A549 (cell line): ENCODE data around the gene NME7. TPM values are rescaled to one million over a fixed set of nuclear protein-coding genes. Genes with fewer than 3 reads are reported as not detected.
A peak's percentile ranks its signal among the peaks of the same experiment; 100 is the strongest.
"Not testable (repeated sequence)": the region's sequence is repeated elsewhere in the genome, so short reads cannot be mapped to it uniquely, and the experiment has no call there.

ENCODE experiments used
- ATAC-seq, 2 experiments: fragments of 200-7000 bp in 1 of 2; fragments of >200 bp in 1 of 2; cut with Nextera tagmentation in 1 of 2; cut with Tn5 transposase in 1 of 2; 3 replicates each; pipeline versions ENCODE4 v1.8.0 to v1.9.1; 2018 to 2020; ENCODE audit warnings: mild to moderate bottlenecking in 1 of 2, moderate library complexity in 1 of 2
- CTCF ChIA-PET: fragments of 300-600 bp; sonication (Branson Sonifier 250); formaldehyde crosslinking; extraction: SDS; loops from one replicate; lab custom pipeline; 2021; ENCODE audit warnings: antibody characterized with exemption, inconsistent platforms; lab: Yijun Ruan, JAX
- POLR2A ChIA-PET: fragments of 350-600 bp; formaldehyde crosslinking; extraction: SDS; loops from one replicate; lab custom pipeline; 2021; ENCODE audit warnings: antibody characterized with exemption, inconsistent platforms; lab: Yijun Ruan, JAX
- DNase-seq, 2 experiments: peaks; one replicate each; pipeline versions ENCODE4 v3.0.0 to v3.0.0-alpha.2; 2011 to 2016; ENCODE audit warnings: low read depth in 1 of 2, low spot score in 1 of 2
- FAIRE-seq: peaks from 2 replicates; lab custom pipeline; 2011; peaks lifted over from hg19 to GRCh38; lab: Jason Lieb, UNC
- H3K27ac ChIP-seq, 2 experiments: fragments of >200 bp; sonication (Bioruptor Twin); formaldehyde crosslinking; 3 replicates each; pipeline ENCODE4 v1.5.1; 2016 to 2017
- H3K4me1 ChIP-seq: fragments of >200 bp; sonication (Bioruptor Twin); formaldehyde crosslinking; 3 replicates; pipeline ENCODE4 v1.6.1; 2016
- H3K4me2 ChIP-seq: fragments of >200 bp; sonication (Bioruptor Twin); formaldehyde crosslinking; 3 replicates; pipeline ENCODE4 v1.6.1; 2016
- H3K4me3 ChIP-seq: fragments of >200 bp; sonication (Bioruptor Twin); formaldehyde crosslinking; 3 replicates; pipeline ENCODE4 v1.5.1; 2016
- H3K9me3 ChIP-seq: fragments of >200 bp; sonication (Bioruptor Twin); formaldehyde crosslinking; 3 replicates; pipeline ENCODE4 v1.6.1; 2016
- EHMT2 ChIP-seq: fragments of 200-600 bp; sonication (generic); IDR thresholded peaks from 2 replicates; pipeline ENCODE4 v1.6.1; 2016; ENCODE audit warnings: antibody characterized with exemption, low read depth, mild to moderate bottlenecking, moderate library complexity
- EP300 ChIP-seq, 2 experiments: fragments of >200 bp; sonication (Bioruptor Twin); formaldehyde crosslinking; IDR thresholded peaks; 2 replicates in 1 of 2; 3 replicates in 1 of 2; pipeline ENCODE4 v1.6.1; 2016 to 2017
- FOSB ChIP-seq: fragments of 250-450 bp; sonication (Bioruptor Pico); IDR thresholded peaks from 2 replicates; pipeline ENCODE4 v1.5.0; 2020; ENCODE audit warnings: mild to moderate bottlenecking, moderate library complexity
- FOXS1 ChIP-seq: fragments of 250-450 bp; sonication (Bioruptor Pico); IDR thresholded peaks from 2 replicates; pipeline ENCODE4 v1.5.0; 2020; ENCODE audit warnings: mild to moderate bottlenecking, moderate library complexity
- HEYL ChIP-seq: fragments of 250-450 bp; sonication (Bioruptor Pico); IDR thresholded peaks from 2 replicates; pipeline ENCODE4 v1.8.0; 2021; ENCODE audit warnings: mild to moderate bottlenecking, moderate library complexity
- HOXB13 ChIP-seq: fragments of 250-450 bp; sonication (Bioruptor Pico); IDR thresholded peaks from 2 replicates; pipeline ENCODE4 v1.5.0; 2020; ENCODE audit warnings: low read depth, mild to moderate bottlenecking, moderate library complexity
- JUN ChIP-seq, 2 experiments: fragments of >200 bp; sonication (Bioruptor Twin); formaldehyde crosslinking; IDR thresholded peaks; 2 replicates in 1 of 2; 3 replicates in 1 of 2; pipeline ENCODE4 v1.6.1; 2016 to 2017
- MAZ ChIP-seq: fragments of 150-350 bp; IDR thresholded peaks from 2 replicates; pipeline ENCODE4 v1.6.1; 2014; ENCODE audit warnings: antibody characterized with exemption, low read depth, low read length, borderline replicate concordance
- PHF8 ChIP-seq: fragments of 200-600 bp; sonication (generic); IDR thresholded peaks from 2 replicates; pipeline ENCODE4 v1.6.1; 2016; ENCODE audit warnings: low read depth, mild to moderate bottlenecking, antibody characterized with exemption, moderate library complexity, borderline replicate concordance
- POLR2A ChIP-seq: IDR thresholded peaks from 2 replicates; pipeline ENCODE4 v1.6.1; 2012; ENCODE audit warnings: mild to moderate bottlenecking, low read length
- RAD21 ChIP-seq, 2 experiments: fragments of >200 bp in 1 of 2; sonication (Bioruptor Twin) in 1 of 2; formaldehyde crosslinking in 1 of 2; IDR thresholded peaks in 1 of 2; conservative IDR thresholded peaks in 1 of 2; 2 replicates in 1 of 2; 3 replicates in 1 of 2; pipeline ENCODE4 v1.6.1; 2012 to 2018; ENCODE audit warnings: inconsistent platforms in 1 of 2
- RARB ChIP-seq: fragments of 250-450 bp; sonication (Bioruptor Pico); IDR thresholded peaks from 2 replicates; pipeline ENCODE4 v1.8.0; 2021; ENCODE audit warnings: mild to moderate bottlenecking, moderate library complexity
- RCOR1 ChIP-seq: fragments of 150-350 bp; IDR thresholded peaks from 2 replicates; pipeline ENCODE4 v1.6.1; 2014; ENCODE audit warnings: antibody characterized with exemption, low read length, low read depth
- RNF2 ChIP-seq: fragments of 200-600 bp; sonication (generic); IDR thresholded peaks from 2 replicates; pipeline ENCODE4 v1.6.1; 2016; ENCODE audit warnings: low read depth, mild to moderate bottlenecking, antibody characterized with exemption, moderate library complexity, borderline replicate concordance
- ZC3H11A ChIP-seq: fragments of 450-650 bp; IDR thresholded peaks from 2 replicates; pipeline ENCODE4 v1.6.1; 2014; ENCODE audit warnings: antibody characterized with exemption, mild to moderate bottlenecking
- ZFP36 ChIP-seq: fragments of 450-650 bp; IDR thresholded peaks from 2 replicates; pipeline ENCODE4 v1.6.1; 2014; ENCODE audit warnings: borderline replicate concordance; ENCODE audit not compliant: partially characterized antibody
- WGBS: methylation state at CpG from one replicate; pipeline ENCODE4 v1.1.6; 2017; ENCODE audit errors: missing lambda C conversion rate; 5-methylcytosine and 5-hydroxymethylcytosine counted together
- polyA plus RNA-seq, 4 experiments: library from polyadenylated mRNA; depleted of rRNA in 3 of 4; stranded (reverse); fragments of >200 nt; fragmentation: RNase III in 1 of 4; extraction: RNeasy Plus Mini Kit Qiagen cat#74134 plus additional on column Dnase treatment in 1 of 4; gene quantifications; 2 replicates in 3 of 4; 3 replicates in 1 of 4; pipeline ENCODE4 v1.2.3, GENCODE V29; 2011 to 2017
- TF ChIP-seq, protein P1 (sequence below): fragments of 150-350 bp; IDR thresholded peaks from 2 replicates; pipeline ENCODE4 v1.6.1; 2014; ENCODE audit warnings: low read depth, mild to moderate bottlenecking, low read length

Gene NME7
- polyA plus RNA-seq, 2 of the 4 experiments (the other 2 are of a cell fraction): 39.5 to 62.3 TPM

DNA sequence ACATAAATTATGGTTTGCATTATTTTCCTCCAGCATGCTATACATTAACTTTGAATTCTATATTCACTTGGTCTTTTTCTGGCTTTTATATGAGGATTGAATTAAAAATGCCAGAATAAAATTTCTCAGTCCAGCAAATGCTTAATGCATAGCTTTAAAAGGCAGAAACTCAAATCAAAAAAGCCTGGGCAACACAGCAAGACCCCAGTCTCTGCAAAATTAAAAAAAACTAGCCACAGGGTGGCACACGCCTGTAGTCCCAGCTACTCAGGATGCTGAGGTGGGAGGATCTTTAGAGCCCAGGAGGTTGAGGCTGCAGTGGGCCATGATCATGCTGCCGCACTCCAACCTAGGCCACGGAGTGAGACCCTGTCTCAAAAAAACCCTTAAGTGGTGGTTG lies 241.3 kb downstream of the NME7 start:
- POLR2A ChIA-PET: interaction anchor here (1.4 kb wide), 1 partner anchor 21 kb away, joined by 4 read pairs; no protein-coding TSS in a partner anchor
- WGBS: 92% methylated on average over 3 of the region's 3 CpGs
- Histone ChIP-seq H3K27ac (0 out of 6 replicates have a peak overlapping the region, but pooled peaks of 1 of the 2 experiments have one; percentile 23), H3K4me3 (no peak overlapping the region), H3K9me3 (no peaks in the 10 kb centered on the region), H3K4me2 (no peak overlapping the region), H3K4me1 (peaks cover 76% of the 10 kb centered on the region)
- DNase-seq: no peak
- ATAC-seq: no peak
- FAIRE-seq: no peak
- CTCF ChIA-PET: interaction anchor here (0.7 to 1.8 kb wide), 3 partner anchors 8 to 687 kb away, joined by 4 to 5 read pairs (median 5); no protein-coding TSS in a partner anchor
- TF ChIP-seq FOXS1 (CRISPR knock-in tag) (no peak), HEYL (no peak), FOSB (no peak), EP300 (IDR thresholded peaks at IDR 0.05) (no peak), HOXB13 (no peak), RNF2 (no peak), JUN (IDR thresholded peaks at IDR 0.05) (no peak), MAZ (no peak)
- TF ChIP-seq, protein P1, sequence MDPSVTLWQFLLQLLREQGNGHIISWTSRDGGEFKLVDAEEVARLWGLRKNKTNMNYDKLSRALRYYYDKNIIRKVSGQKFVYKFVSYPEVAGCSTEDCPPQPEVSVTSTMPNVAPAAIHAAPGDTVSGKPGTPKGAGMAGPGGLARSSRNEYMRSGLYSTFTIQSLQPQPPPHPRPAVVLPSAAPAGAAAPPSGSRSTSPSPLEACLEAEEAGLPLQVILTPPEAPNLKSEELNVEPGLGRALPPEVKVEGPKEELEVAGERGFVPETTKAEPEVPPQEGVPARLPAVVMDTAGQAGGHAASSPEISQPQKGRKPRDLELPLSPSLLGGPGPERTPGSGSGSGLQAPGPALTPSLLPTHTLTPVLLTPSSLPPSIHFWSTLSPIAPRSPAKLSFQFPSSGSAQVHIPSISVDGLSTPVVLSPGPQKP: no peak

DNA sequence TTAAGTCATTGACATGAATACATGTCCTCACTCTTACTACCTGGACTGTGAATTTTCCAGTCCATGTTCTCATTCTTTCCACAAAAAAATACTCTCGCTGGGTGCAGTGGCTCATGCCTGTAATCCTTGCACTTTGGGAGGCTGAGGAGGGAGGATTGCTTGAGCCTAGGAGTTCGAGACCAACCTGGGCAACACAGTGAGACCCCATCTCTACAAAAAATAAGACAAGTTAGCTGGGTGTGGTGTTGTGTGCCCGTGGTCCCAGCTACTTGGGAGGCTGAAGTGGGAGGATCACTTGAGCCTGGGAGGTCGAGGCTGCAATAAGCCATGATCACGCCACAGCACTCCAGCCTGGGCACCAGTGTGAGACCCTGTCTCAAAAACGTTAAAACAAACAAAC lies 242.0 kb downstream of the NME7 start:
- POLR2A ChIA-PET: interaction anchor here (1.0 to 1.4 kb wide), 2 partner anchors 18 to 20 kb away, joined by 3 to 4 read pairs; no protein-coding TSS in a partner anchor
- FAIRE-seq: not testable (repeated sequence)
- CTCF ChIA-PET: interaction anchor here (0.6 to 1.8 kb wide), 5 partner anchors 8 to 528 kb away, joined by 3 to 5 read pairs (median 4); no protein-coding TSS in a partner anchor

DNA sequence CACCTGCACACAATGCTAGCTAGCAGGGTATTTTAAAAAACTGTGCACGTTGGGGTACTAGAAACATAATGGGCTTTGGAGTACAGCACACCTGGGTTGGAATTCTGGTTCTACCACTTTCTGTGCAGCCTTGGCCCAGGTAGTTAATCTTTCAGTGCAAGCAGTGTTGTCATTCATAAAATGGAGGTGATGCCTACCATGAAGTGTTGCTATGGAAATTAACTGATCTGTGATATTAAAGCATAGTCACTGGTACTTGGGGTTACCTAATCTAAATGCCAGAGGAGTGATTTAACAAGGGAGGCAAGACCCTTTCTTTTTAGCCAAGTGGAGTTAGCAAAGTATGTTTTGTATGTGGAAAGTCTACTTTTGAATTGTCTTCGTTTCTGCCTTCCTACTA lies 243.1 kb downstream of the NME7 start:
- ATAC-seq: no peak
- POLR2A ChIA-PET: no interaction called here
- H3K4me1 ChIP-seq: peaks cover 80% of the 10 kb centered on the region
- no peak for FAIRE-seq
- TF ChIP-seq, protein P1: no peak
- no peak for TF ChIP-seq EHMT2
- TF ChIP-seq, all 56 proteins: peak for 0
- Histone ChIP-seq H3K27ac (0 out of 6 replicates have a peak overlapping the region, but pooled peaks of 1 of the 2 experiments have one; percentile 16), H3K9me3 (no peaks in the 10 kb centered on the region), H3K4me2 (0 out of 3 replicates have a peak overlapping the region, but pooled peaks have one; percentile 2), H3K4me3 (no peak overlapping the region)
- WGBS: 85% methylated on average over 2 of the region's 2 CpGs
- CTCF ChIA-PET: interaction anchor here (0.6 to 1.7 kb wide), 2 partner anchors 9 to 236 kb away, joined by 3 to 5 read pairs; no protein-coding TSS in a partner anchor
- DNase-seq: no peak

More for the DNA sequence above, 242.0 kb downstream of the NME7 start:
- WGBS: 82% methylated on average over 6 of the region's 6 CpGs
- not testable (repeated sequence) for H3K4me2 ChIP-seq, DNase-seq, H3K27ac ChIP-seq, H3K4me3 ChIP-seq, H3K9me3 ChIP-seq, ATAC-seq
- peaks cover 76% of the 10 kb centered on the region for H3K4me1 ChIP-seq

DNA sequence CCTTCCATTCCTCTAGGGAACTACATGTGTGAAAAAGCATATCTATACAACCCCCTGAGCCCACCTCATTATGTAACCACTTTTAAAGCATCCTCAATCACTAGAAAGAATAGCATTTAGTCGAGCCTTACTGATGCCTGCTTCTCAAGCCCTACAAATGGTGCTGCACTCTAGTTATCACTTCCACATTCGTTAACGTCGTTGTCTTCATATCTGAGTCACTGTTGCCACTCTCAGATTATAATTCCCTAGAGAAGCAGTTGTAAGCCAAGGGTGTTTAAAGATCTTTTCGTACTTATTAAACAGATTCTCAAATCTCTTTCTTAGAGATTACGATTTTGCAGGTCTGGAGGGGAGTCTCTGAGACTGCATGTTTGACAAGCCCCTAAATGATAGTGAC lies 244.6 kb downstream of the NME7 start:
- CTCF ChIA-PET: no interaction called here
- no peak for ATAC-seq
- DNase-seq: no peak
- 86% methylated on average over 6 of the region's 6 CpGs for WGBS
- FAIRE-seq: no peak
- Histone ChIP-seq H3K4me3 (no peak overlapping the region), H3K4me1 (peaks cover 80% of the 10 kb centered on the region), H3K27ac (0 out of 6 replicates have a peak overlapping the region, but pooled peaks of 1 of the 2 experiments have one; percentile 19), H3K4me2 (no peak overlapping the region), H3K9me3 (no peaks in the 10 kb centered on the region)
- POLR2A ChIA-PET: no interaction called here
- no peak for TF ChIP-seq ZFP36
- no peak for TF ChIP-seq RARB
- TF ChIP-seq RAD21 (conservative IDR thresholded peaks at IDR 0.05 in 1 of 2, IDR thresholded peaks at IDR 0.05 in 1 of 2): no peak
- no peak for TF ChIP-seq RCOR1
- no peak for TF ChIP-seq ZC3H11A
- no peak for TF ChIP-seq PHF8
- TF ChIP-seq POLR2A: no peak
